ENCODE measurements around the gene C3orf22.

Gene C3orf22

DNA sequence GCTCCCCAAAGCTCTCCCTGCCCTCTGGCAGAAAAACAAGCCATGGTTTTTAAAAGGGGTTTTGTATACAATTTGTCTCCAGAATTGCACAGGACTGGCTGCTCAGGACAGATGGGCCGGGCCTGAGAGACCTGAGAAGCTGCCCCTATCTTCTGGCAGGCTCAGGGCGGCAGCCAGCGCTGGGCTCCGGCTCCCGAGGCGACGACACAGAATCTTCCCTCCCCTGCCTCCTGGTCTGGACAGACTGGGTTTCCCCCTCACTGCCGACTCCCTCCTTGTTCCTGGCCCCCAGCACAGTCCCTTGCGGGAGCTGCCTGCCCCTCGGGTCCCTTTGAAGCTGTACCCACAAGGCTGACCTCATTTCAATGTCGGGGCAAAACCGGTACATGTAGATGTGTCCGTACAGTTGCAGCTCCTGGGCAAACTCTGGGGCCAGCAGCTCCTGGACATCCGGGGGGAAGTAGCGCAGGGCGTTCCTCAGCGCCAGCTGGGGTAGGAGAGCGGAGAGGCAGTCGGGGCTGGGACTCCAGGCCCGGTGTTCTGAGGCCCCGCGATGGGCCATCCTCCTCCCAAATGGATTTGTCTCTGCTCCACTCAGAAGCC, 48.3 kb downstream of the C3orf22 start:
- no peak for DNase-seq

DNA sequence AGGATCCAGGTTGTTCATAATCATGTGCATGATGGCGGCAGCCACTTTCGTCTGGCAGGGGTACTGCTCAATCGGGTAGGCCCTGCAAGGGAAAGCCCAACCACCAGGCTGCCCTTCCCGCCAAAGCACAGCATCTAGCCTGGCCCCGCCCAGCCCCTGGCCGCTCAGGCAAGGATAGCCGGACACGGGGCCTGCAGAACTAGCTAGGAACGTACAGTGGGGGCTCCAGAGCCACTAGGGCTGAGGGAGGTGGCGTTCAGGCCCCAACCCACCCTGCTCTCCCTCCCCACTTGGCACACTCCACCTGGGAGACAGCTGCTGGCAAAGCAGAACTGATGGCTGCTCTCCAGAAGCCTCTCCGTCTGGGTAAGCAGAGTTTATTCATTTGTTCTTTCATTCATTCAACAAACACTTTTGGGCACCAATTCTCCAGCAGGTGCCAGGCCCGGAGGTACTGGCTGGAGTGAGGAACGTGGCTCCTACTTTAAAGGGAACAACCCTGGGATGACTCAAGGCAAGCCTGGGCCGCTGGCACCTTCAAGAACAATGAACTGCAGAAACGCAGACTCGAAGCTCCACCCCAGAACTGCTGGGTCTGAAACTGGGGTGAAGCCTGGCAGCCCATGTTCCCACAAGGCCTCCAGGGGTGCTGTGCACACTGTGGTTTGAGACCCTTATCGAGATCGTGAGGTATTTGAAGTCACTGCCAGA, 49.0 kb downstream of the C3orf22 start:
- no peak for DNase-seq

DNA sequence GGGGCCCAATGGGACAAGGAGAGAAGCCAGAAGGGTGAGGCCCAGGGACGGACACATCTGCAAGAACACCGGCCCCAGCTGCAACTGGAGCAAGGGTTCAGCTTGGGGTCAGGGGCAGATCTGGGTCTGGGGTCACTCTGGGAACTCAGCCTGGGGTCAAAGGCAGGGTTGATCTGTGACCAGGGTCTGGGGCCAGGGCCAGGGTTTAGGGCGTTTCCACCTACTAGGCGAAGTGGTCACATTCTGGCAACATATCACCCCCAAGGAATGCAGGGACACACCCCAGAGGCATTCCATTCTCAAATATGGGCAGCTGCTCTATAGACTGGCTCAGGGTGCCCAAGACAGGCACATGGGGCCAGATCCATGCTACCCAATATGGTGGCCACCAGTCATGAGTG, 50.2 kb downstream of the C3orf22 start:
- DNase-seq: no peak

DNA sequence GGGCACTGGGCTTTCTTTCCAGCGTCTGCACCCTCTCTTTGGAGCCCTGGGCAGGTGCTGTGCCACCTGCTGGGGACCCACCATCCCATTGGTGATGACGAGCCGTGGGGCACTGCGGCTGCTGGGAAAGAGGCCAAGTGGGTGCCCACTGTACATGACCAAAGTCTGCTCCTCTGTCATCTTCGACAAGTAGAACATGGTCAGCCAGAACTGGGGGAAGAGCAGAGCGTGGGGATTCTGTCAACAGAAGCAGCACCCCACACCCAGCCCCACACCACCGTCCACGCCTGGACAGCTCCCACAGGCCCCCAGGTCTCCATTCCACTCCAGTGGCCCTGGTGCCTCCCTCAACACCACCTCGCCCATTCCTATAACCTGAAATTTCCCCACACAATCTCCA, 50.8 kb downstream of the C3orf22 start:
- no peak for DNase-seq

DNA sequence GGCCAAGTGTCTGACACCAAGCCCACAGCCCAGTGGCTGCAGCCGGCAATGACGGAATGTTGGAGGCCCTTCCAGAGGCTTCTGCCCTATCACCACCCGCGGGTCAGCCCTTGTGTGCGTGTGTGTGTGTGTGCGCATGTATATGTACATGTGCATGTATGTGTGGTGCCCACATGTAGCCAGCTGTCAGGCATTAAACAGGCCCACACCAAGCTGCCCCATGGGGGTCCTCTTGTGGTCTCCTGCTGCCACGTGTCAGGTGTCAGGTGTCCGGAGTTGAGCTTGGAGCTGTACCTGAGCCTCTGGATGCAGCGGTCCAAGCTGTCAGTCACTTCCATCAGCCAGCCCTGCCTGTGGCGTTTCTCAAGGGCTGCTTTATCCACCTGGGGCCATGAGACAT, 55.0 kb downstream of the C3orf22 start:
- no peak for DNase-seq

DNA sequence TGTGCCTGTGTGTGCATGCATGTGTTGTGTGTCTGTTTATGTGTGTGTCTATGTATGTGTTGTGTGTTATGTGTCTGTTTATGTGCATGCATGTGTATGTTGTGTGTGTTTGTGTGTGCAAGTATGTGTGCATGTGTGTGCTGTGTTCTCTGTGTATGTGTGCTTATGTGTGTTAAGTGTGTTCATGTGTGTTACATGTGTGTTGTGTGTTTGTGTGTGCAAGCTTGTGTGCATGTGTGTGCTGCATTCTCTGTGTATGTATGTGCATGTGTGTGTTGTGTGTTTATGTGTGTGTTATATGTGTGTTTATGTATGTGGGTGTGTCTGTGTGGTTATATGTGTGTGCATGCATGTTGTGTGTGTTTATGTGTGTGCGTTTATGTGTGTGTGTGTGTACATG, 56.1 kb downstream of the C3orf22 start:
- DNase-seq: no peak

DNA sequence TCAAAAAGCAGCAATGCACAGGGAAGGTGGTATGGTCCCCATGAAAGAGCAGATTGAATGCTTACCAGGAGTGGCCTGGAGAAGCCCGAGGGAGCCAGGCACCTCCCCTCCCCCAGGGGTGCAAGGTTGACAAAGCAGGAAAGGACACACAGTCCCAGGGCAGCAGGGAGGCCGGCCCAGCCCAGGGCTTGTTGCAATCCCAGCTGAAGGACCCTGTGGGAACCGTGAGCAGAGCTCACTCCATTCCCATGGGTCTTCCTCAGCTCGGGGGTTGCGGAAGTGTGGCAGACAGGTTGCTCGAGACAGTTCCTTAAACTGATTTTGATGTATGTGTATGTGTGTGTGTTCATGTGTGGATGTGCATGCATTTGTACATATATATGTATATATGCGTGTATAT, 57.0 kb downstream of the C3orf22 start:
- no peak for DNase-seq

DNA sequence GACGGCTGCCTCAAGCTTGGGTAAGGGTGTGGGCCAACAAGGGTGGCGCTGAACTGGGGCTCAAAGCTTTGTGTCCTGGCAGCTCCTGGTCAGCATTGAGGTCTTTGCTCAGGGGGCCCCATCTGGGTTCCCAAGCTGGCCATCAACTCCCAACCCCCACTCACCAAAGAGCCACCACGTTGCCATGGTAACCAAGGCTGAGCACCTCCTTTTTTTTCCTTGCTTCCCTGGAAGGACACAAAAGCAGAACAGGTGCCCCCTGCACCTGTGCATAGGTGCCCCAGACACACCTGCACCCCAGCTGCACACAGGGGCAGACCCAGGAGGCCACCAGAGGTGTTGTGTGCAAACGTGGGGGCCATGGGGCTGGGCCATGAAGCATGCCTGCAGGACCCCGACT, 57.7 kb downstream of the C3orf22 start:
- DNase-seq: no peak

DNA sequence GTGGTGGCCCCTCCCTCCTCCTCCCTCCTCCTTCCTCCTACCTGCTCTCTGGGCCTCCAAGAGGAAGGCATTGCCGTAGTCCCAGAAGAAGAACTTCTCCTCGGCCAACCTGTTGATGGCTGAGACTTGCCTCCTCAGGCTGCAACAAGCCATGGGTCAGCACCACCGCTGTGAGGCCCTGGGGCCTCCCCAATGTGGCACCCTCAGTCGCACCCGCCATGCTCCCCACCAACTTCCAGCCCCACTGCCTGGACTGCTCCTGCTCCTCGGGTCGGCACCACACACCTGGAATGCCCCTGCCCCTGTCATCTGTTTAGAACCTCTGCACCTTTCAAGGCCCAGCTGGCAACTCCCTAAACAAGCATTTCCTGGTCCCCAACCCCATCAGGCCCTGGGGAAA, 58.7 kb downstream of the C3orf22 start:
- DNase-seq: no peak

All from DMS79 (cell line).